ENCODE measurements around the gene ZBTB39.

ZBTB39 gene

DNA sequence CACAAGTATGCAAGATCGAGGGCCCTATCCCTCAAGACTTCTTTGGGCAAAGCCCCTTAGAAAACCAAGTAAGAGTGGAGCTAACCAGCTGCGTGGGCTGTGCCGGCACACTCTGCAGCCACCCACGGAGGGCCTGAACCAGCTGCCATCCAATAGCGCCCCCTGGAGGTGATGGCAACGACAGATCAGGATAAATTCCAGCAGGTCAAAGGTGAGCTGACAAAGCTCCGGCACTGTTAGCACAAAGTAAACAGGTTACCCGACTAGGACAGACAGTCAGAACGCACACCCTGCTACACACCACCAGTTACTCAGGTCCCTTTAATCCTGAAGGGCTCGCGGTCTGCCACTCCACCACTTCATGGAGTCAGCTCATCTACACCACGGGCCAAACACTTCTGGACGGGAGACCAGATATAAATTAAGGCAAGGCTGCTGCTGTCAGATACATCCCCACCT lies 4.9 kb downstream of the ZBTB39 start:
- DNase-seq (ENCODE audit: insufficient read length, low spot score) (peak; percentile 74), FAIRE-seq (no peak)
- TF ChIP-seq POLR2A (IDR thresholded peaks at IDR 0.05; ENCODE audit: low read depth, low read length): no peak

DNA sequence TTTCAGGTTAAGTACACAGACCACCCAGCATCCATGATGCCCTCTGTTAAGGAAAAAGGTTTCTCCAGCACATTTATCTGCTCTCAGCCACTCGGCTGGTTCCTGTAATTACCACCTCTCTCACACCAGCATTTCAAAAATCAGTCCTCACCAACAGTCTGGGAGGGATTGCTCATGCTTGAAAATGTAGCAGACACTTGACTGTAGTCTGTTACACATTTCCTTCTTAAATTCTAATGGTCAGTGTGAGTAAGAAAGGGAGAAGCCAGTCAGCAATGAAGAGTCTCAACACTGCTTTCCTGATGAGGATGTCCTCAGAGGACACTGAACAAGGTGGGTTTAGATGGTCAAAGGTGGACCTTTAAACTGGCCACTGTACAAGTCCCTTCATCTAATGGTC lies 6.0 kb downstream of the ZBTB39 start:
- FAIRE-seq (no peak), DNase-seq (ENCODE audit: insufficient read length, low spot score) (peak; percentile 32)
- no peak for TF ChIP-seq POLR2A (IDR thresholded peaks at IDR 0.05; ENCODE audit: low read depth, low read length)

DNA sequence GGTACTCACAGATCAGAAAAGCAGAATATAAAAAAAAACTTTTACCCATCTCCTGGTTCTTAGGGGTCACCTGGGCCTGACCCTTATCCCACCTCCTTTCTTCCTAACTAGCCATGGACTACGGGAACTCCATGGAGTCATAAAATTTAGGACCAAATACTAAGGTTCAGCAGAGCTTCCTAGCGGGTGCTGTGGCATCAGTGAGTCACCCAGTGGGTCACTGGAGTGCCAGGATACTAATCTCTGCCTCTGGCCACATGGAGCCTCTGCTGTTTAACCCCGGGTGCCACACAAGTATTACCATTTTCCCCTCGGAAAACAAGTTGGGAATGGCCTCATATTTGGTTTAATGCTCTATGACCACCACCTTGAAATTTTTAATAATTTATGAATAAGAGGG lies 6.9 kb downstream of the ZBTB39 start:
- TF ChIP-seq POLR2A (IDR thresholded peaks at IDR 0.05; ENCODE audit: low read depth, low read length): no peak
- peak; percentile 59 for DNase-seq (ENCODE audit: insufficient read length, low spot score)
- no peak for FAIRE-seq

DNA sequence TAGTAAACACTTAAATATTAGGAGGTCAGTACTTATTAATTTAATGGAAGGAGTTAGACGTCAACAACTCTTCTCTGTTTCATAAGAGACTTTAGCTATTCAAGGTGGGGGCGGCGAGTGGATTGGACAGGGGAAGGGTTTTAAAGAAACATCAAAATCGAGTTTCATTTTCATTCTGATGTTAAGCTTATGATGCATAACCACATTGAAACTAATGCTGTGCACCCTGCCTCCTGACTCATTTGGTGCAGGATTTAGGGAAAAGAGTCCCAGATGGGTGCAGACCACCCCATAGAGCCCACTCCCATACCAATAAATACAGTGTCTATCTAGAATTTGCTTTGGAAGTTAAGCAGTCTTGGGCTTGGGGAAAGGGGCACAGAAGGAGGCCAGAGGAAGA lies 7.4 kb downstream of the ZBTB39 start:
- no peak for FAIRE-seq
- no peak for TF ChIP-seq POLR2A (IDR thresholded peaks at IDR 0.05; ENCODE audit: low read depth, low read length)
- DNase-seq (ENCODE audit: insufficient read length, low spot score): no peak

DNA sequence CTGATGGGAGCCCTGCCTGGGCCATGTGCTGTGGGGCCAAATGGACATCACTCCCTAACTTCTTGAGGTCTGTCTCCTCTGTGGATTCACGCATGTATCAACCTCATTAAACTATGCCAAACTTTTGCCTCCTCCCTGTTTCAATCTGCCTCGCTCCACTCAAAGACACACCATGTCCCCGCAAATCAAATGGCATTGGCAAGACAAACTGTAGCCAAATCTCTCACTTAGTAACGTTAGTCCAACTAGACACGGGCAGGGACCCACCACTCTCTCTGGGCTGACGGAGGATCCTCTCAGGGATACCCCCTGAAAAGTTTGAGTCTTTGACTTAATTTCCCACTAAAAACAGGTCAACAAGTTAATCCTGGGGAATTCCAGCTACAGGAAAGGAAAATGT lies 8.0 kb downstream of the ZBTB39 start:
- TF ChIP-seq POLR2A (IDR thresholded peaks at IDR 0.05; ENCODE audit: low read depth, low read length): no peak
- no peak for DNase-seq (ENCODE audit: insufficient read length, low spot score)
- no peak for FAIRE-seq

DNA sequence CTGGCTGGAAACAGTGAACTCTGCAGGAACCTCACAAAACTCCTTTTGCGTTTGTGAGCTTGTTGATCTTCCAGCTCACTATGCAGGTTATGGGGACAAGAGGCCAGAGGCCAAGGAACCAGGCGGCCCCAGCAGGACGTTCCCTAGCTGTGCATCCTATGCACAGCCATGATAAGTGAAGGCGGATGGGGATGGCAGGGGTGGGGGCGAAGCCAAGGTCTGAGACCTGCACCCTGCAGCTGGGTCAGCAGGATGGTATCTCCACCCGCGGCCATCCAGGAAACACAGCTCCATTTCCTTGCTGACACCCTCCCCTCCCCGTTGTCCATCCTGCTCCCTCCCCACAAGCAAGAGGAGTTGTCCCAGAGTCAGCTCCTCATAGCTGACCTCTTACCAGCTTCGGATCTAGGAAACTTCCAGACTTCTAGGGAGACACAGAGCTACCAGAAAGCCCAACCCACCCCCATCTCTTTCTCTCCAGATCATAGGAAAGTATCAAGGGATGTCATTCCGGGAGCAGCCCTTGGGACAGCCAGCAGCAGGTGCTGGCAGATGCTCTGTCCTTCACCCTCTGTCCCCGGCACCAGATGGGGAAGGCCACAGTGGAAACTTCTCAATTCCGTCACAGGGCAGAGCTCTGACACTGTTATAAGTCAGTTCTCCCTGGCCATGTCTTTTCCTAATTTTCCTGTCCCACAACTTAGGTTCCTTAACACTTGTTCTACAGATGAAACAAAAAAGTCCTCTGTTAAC lies 9.4 kb downstream of the ZBTB39 start:
- DNase-seq (ENCODE audit: insufficient read length, low spot score) (no peak), FAIRE-seq (no peak)
- no peak for TF ChIP-seq POLR2A (IDR thresholded peaks at IDR 0.05; ENCODE audit: low read depth, low read length)

DNA sequence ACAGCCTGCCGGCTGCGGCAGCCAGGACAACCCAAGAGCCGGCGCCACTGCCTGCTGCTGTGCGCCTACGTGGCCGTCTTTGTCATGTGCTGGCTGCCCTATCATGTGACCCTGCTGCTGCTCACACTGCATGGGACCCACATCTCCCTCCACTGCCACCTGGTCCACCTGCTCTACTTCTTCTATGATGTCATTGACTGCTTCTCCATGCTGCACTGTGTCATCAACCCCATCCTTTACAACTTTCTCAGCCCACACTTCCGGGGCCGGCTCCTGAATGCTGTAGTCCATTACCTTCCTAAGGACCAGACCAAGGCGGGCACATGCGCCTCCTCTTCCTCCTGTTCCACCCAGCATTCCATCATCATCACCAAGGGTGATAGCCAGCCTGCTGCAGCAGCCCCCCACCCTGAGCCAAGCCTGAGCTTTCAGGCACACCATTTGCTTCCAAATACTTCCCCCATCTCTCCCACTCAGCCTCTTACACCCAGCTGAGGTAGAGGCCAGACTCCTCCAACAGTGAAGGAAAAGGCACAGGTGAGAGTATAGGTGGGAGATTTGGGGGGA lies 10.3 kb downstream of the ZBTB39 start:
- no peak for TF ChIP-seq POLR2A (IDR thresholded peaks at IDR 0.05; ENCODE audit: low read depth, low read length)
- no peak for DNase-seq (ENCODE audit: insufficient read length, low spot score)
- FAIRE-seq: no peak

DNA sequence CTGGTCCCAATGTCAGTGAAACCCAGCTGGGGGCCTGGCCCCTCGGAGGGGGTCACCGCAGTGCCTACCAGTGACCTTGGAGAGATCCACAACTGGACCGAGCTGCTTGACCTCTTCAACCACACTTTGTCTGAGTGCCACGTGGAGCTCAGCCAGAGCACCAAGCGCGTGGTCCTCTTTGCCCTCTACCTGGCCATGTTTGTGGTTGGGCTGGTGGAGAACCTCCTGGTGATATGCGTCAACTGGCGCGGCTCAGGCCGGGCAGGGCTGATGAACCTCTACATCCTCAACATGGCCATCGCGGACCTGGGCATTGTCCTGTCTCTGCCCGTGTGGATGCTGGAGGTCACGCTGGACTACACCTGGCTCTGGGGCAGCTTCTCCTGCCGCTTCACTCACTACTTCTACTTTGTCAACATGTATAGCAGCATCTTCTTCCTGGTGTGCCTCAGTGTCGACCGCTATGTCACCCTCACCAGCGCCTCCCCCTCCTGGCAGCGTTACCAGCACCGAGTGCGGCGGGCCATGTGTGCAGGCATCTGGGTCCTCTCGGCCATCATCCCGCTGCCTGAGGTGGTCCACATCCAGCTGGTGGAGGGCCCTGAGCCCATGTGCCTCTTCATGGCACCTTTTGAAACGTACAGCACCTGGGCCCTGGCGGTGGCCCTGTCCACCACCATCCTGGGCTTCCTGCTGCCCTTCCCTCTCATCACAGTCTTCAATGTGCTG lies 11.0 kb downstream of the ZBTB39 start:
- FAIRE-seq: no peak
- DNase-seq (ENCODE audit: insufficient read length, low spot score): no peak
- TF ChIP-seq POLR2A (IDR thresholded peaks at IDR 0.05; ENCODE audit: low read depth, low read length): no peak

DNA sequence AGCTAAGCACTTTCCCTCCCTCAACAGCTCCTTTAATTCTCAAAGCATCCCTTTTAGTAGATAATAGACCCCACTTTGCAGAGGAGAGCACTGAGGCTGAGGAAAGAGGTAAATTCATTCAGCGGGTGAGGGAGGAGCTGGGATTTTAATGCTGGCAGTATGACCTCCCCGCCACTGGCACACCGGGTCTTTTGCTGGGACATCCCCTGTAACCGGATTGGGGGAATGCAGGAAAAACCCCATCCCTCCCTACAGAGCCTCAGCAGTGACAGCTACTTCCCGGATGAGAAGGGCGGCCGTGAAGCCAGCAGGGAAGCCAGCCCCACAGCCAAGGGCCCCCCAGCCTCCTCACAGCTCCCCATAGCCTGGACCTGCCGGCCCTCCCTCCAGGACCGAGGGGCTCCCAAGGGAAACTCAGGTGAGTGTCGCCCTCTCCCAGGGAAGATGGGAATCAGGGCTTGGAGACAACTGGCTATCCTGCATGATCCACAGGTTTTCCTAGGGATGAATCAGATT lies 12.1 kb downstream of the ZBTB39 start:
- FAIRE-seq: no peak
- TF ChIP-seq POLR2A (IDR thresholded peaks at IDR 0.05; ENCODE audit: low read depth, low read length): no peak
- DNase-seq (ENCODE audit: insufficient read length, low spot score): no peak

DNA sequence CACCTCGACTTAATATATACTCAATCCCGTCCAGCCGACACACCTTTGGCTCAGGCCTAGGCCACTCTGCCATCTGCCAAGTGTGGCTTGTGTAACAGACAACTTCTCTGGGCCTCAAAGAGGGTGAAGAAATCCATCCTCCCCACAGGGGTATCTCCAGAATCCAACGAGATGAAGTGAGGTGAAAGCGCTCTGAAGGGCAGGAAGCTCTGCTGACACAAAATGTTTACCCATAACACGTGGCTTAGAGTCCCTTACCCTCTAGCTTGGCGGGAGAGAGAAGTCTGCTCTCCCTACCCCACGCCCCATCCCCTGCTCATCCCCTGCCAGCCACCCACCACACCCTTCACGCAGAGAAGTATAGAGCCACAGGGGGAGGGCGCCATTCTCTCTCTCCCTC lies 13.0 kb downstream of the ZBTB39 start:
- FAIRE-seq: no peak
- DNase-seq (ENCODE audit: insufficient read length, low spot score): no peak

DNA sequence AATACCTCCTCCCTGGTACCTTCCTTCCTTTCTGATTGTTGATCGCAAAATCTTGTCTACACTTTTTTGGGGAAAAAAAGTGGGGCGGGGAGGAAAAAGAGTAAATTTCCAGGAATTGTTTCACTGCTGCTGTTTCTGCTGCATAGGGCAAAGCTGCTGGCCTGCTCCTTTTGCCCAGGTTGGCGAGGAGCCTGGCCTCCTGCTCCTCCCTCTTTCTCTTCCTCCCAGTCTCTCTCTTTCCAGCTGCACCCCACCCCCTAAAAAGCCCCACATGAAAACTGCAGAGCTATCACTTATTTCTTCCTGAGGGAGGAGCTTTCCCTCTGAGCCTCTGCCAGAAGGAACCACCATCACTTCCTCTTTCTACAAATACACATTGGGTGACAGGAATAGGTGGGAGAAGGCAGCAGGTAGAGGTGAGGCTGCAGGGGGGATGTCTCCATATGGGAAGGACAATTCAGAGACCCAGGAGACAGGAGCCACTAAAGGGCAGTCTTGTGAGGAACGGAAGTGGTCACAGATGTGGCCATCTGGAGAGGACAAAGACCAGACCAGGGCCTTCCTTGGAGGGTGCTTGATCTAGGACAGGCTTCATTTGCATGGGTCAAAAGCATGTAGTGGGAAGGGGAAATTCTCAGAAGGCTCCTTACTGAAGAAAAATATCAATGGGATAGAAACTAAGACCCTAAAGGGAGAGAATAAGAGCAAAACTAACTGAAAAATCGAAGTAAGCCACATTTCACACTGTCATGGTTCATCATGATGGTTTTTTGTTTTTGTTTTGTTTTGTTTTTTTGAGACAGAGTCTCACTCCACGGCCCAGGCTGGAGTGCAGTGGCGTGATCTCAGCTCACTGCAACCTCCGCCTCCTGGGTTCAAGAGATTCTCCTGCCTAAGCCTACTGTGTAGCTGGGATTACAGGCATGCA lies 14.8 kb downstream of the ZBTB39 start:
- no peak for DNase-seq (ENCODE audit: insufficient read length, low spot score)
- no peak for TF ChIP-seq POLR2A (IDR thresholded peaks at IDR 0.05; ENCODE audit: low read depth, low read length)
- no peak for FAIRE-seq

More for the DNA sequence above, 13.0 kb downstream of the ZBTB39 start:
- TF ChIP-seq POLR2A (IDR thresholded peaks at IDR 0.05; ENCODE audit: low read depth, low read length): no peak

DNA sequence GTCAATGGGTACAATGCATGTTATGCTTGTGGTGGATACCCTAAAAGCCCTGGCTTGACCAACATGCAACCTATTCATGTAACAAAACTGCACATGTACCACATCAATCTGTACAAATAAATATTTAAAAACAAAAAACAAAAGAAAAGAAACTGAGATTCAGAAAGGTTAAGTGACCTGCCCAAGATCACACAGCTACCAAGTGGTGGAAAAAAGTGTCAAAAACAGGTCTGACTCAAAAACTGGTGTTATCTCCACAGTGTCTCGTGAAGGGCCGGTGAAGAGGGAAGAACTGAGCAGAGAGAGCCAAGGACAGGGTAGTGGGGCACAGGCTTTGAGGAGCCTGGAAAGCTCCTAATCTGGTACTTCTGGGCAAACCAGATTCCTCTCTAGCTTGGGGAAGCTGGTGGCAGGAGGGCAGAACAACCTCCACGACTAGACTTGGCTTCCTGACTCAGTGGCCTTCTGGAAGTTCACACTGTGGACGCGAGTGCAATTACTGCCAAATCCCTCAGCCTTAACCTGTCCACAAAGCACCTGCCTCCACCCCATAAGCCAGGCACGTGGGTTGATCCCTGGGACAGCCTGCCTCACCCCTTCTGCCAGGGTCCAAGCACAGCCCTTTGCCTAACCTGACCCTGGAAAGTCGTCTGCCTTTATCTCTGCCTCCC lies 15.6 kb downstream of the ZBTB39 start:
- no peak for DNase-seq (ENCODE audit: insufficient read length, low spot score)
- no peak for FAIRE-seq
- no peak for TF ChIP-seq POLR2A (IDR thresholded peaks at IDR 0.05; ENCODE audit: low read depth, low read length)

All from H54 (cell line).